Measurements from ENCODE around the gene LAPTM5. TPM values are rescaled to one million over a fixed set of nuclear protein-coding genes. Genes with fewer than 3 reads are reported as not detected.

The LAPTM5 gene
- total and polyA plus RNA-seq, 2 of the 8 experiments (the other 6 are each of a cell fraction or from before 2014, with no cell fraction given): 0.37 to 1.4 TPM

- TF ChIP-seq, protein P1, sequence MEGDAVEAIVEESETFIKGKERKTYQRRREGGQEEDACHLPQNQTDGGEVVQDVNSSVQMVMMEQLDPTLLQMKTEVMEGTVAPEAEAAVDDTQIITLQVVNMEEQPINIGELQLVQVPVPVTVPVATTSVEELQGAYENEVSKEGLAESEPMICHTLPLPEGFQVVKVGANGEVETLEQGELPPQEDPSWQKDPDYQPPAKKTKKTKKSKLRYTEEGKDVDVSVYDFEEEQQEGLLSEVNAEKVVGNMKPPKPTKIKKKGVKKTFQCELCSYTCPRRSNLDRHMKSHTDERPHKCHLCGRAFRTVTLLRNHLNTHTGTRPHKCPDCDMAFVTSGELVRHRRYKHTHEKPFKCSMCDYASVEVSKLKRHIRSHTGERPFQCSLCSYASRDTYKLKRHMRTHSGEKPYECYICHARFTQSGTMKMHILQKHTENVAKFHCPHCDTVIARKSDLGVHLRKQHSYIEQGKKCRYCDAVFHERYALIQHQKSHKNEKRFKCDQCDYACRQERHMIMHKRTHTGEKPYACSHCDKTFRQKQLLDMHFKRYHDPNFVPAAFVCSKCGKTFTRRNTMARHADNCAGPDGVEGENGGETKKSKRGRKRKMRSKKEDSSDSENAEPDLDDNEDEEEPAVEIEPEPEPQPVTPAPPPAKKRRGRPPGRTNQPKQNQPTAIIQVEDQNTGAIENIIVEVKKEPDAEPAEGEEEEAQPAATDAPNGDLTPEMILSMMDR (IDR thresholded peaks at IDR 0.05; ENCODE audit: control extremely low read depth in 1 of 3, insufficient read depth in 1 of 3, low read depth in 1 of 3, low read length in 3 of 3): peak; percentile 94 to 96 (median 95)
- TF ChIP-seq TBP (IDR thresholded peaks at IDR 0.05; ENCODE audit: low read depth, low read length) (no peak), YY1 (IDR thresholded peaks at IDR 0.05; ENCODE audit: low read depth, low read length) (peak; percentile 59; the same call in 1 of the 2 replicates), KDM1A (IDR thresholded peaks at IDR 0.05; ENCODE audit: borderline replicate concordance, low read length) (peak; percentile 77; the same call in 1 of the 2 replicates), RAD21 (IDR thresholded peaks at IDR 0.05 in 1 of 2, conservative IDR thresholded peaks at IDR 0.05 in 1 of 2; ENCODE audit: low read depth in 2 of 2, low read length in 2 of 2) (peak; percentile 97 to 99)
- Histone ChIP-seq H3K4me2 (ENCODE audit: insufficient read depth in 1 of 2, low read depth in 2 of 2, low read length in 2 of 2) (no peak overlapping the region), H3K23ac (ENCODE audit: insufficient read length) (no peak overlapping the region), H4K91ac (replicated peaks; ENCODE audit: insufficient read length, low read length) (no peak overlapping the region), H2AK5ac (ENCODE audit: low read depth, low read length) (no peak overlapping the region), H3K9ac (replicated peaks in 1 of 4; ENCODE audit: extremely low read depth in 1 of 4, low read depth in 3 of 4, low read length in 3 of 4) (no peak overlapping the region), H3K4me3 (ENCODE audit: extremely low read depth in 1 of 4, insufficient read depth in 2 of 4, low read depth in 3 of 4, low read length in 4 of 4) (no peak overlapping the region), H3K4ac (replicated peaks; ENCODE audit: insufficient read length, low read depth, low read length) (no peak overlapping the region), H3K79me2 (ENCODE audit: control insufficient read depth in 1 of 2, insufficient read depth in 2 of 2, low read length in 2 of 2) (no peaks in the 10 kb centered on the region), H2BK120ac (replicated peaks; ENCODE audit: low read depth, low read length) (no peak overlapping the region), H2BK12ac (ENCODE audit: low read depth, low read length) (no peak overlapping the region), H2BK15ac (ENCODE audit: low read length) (no peak overlapping the region), H4K5ac (ENCODE audit: insufficient read length, low read depth, low read length) (no peak overlapping the region), H2AFZ (ENCODE audit: low read length) (peak overlapping the region; percentile 86; the same call in 1 of the 2 replicates), H3K4me1 (replicated peaks in 1 of 4; ENCODE audit: control insufficient read depth in 3 of 4, insufficient read depth in 4 of 4, low read length in 3 of 4) (peaks cover 0 to 4% (median 2%) of the 10 kb centered on the region in 4 experiments; a peak in 4 of 7 replicates), H3K14ac (ENCODE audit: insufficient read length) (no peak overlapping the region), H3K36me3 (ENCODE audit: control insufficient read depth in 2 of 4, insufficient read depth in 4 of 4, low read length in 3 of 4) (no peaks in the 10 kb centered on the region), H3K27ac (ENCODE audit: low read depth, low read length) (no peak overlapping the region), H3K23me2 (ENCODE audit: low read depth, low read length) (no peaks in the 10 kb centered on the region), H3K9me3 (ENCODE audit: insufficient read depth in 2 of 2, low read depth in 1 of 2, low read length in 1 of 2) (no peaks in the 10 kb centered on the region), H3K27me3 (replicated peaks in 1 of 4; ENCODE audit: control insufficient read depth in 3 of 4, extremely low read depth in 1 of 4, insufficient read depth in 3 of 4, low read length in 3 of 4) (no peaks in the 10 kb centered on the region), H4K20me1 (replicated peaks in 1 of 2; ENCODE audit: control insufficient read depth in 1 of 2, insufficient read depth in 2 of 2, low read length in 2 of 2) (no peaks in the 10 kb centered on the region), H2BK5ac (ENCODE audit: low read depth, low read length) (no peak overlapping the region), H3K79me1 (ENCODE audit: low read depth, low read length) (no peaks in the 10 kb centered on the region), H3K56ac (replicated peaks; ENCODE audit: insufficient read length, low read depth, low read length) (no peak overlapping the region), H3K18ac (ENCODE audit: extremely low read depth, low read length) (no peak overlapping the region), H4K8ac (ENCODE audit: extremely low read depth, insufficient read depth, low read length) (no peak overlapping the region), H2BK20ac (ENCODE audit: low read length) (no peak overlapping the region)
- ChIA-PET CTCF (ENCODE audit: partially characterized antibody) (interaction anchor here (0.5 to 51.2 kb wide), 30 partner anchors 10 to 1486 kb away, joined by 3 to 1640 read pairs (median 3); partner anchors contain the start of genes LAPTM5, MATN1 and SDC3), POLR2A (ENCODE audit: partially characterized antibody) (interaction anchor here (0.6 to 1.2 kb wide), 6 partner anchors 15 to 153 kb away, joined by 3 to 6 read pairs (median 3); partner anchors contain the start of gene MATN1)
- FAIRE-seq (no peak), DNase-seq (ENCODE audit: low read depth in 1 of 2, low spot score in 2 of 2) (peak; percentile 70 to 100)
- 38% methylated on average over 12 of the region's 12 CpGs; no CpG with 5 or more reads in 1 of the 2 experiments for WGBS, 2 experiments (ENCODE audit: extremely low coverage in 1 of 2, insufficient coverage in 1 of 2, insufficient read length in 1 of 2, insufficient replicate concordance in 2 of 2, low coverage in 1 of 2, low lambda C conversion rate in 2 of 2, missing lambda C conversion rate in 1 of 2)
Measured at GRCh38 chr1:30779294-30780071, 21.9 kb upstream of the LAPTM5 start.
